COLO829 (cell line): ENCODE measurements around the gene PGBD5.

Experiments used
- DNase-seq: peaks from one replicate; pipeline ENCODE4 v3.0.0; 2012; ENCODE audit warnings: low spot score

Gene PGBD5

GRCh38 chr1:230347896-230348295, 78.2 kb downstream of the PGBD5 start:
- DNase-seq = no peak

- DNase-seq = peak; percentile 57
Measured at GRCh38 chr1:230345139-230345885, 80.8 kb downstream of the PGBD5 start.

GRCh38 chr1:230342699-230343098, 83.4 kb downstream of the PGBD5 start:
- DNase-seq = no peak

- no peak for DNase-seq
Measured at GRCh38 chr1:230342019-230342418, 84.1 kb downstream of the PGBD5 start.

GRCh38 chr1:230341162-230341546, 85.0 kb downstream of the PGBD5 start:
- no peak for DNase-seq

GRCh38 chr1:230340526-230341161, 85.5 kb downstream of the PGBD5 start:
- DNase-seq = no peak

- DNase-seq = no peak
Measured at GRCh38 chr1:230339033-230339432, 87.1 kb downstream of the PGBD5 start.

GRCh38 chr1:230337266-230337665, 88.9 kb downstream of the PGBD5 start:
- no peak for DNase-seq

GRCh38 chr1:230335861-230336522, 90.1 kb downstream of the PGBD5 start:
- no peak for DNase-seq

- no peak for DNase-seq
Measured at GRCh38 chr1:230334447-230334837, 91.7 kb downstream of the PGBD5 start.

GRCh38 chr1:230333590-230334446, 92.3 kb downstream of the PGBD5 start:
- no peak for DNase-seq

GRCh38 chr1:230332575-230333066, 93.5 kb downstream of the PGBD5 start:
- DNase-seq = no peak

- DNase-seq = no peak
Measured at GRCh38 chr1:230332061-230332460, 94.1 kb downstream of the PGBD5 start.

- DNase-seq = no peak
Measured at GRCh38 chr1:230330157-230330556, 96.0 kb downstream of the PGBD5 start.

- DNase-seq = no peak
Measured at GRCh38 chr1:230328342-230329015, 97.7 kb downstream of the PGBD5 start.

- DNase-seq = no peak
Measured at GRCh38 chr1:230327892-230328284, 98.2 kb downstream of the PGBD5 start.

GRCh38 chr1:230326971-230327891, 98.9 kb downstream of the PGBD5 start:
- no peak for DNase-seq

- no peak for DNase-seq
Measured at GRCh38 chr1:230323686-230324085, 102.4 kb downstream of the PGBD5 start.

- DNase-seq = no peak
Measured at GRCh38 chr1:230322967-230323547, 103.1 kb downstream of the PGBD5 start.

GRCh38 chr1:230322421-230322756, 103.7 kb downstream of the PGBD5 start:
- DNase-seq = no peak
